ENCODE data around the gene RPL39.
"Not testable (repeated sequence)": the region's sequence is repeated elsewhere in the genome, so short reads cannot be mapped to it uniquely, and the experiment has no call there.

Gene RPL39

GRCh38 chrX:119791437-119792231, at the start of gene RPL39:
TSS of gene RPL39 (minus strand) at chrX:119791630. CDS start at chrX:119791576, 54 bp downstream.
- peak; percentile 33 to 45 for DNase-seq

- DNase-seq = no peak
These were observed 42.5 kb upstream of the RPL39 start for GRCh38 chrX:119833905-119834304.

GRCh38 chrX:119828446-119828845, 37.0 kb upstream of the RPL39 start:
- no peak for DNase-seq

GRCh38 chrX:119826399-119826959, 35.0 kb upstream of the RPL39 start:
- no peak for DNase-seq

GRCh38 chrX:119824221-119824620, 32.8 kb upstream of the RPL39 start:
- not testable (repeated sequence) for DNase-seq

- not testable (repeated sequence) for DNase-seq
These were observed 30.3 kb upstream of the RPL39 start for GRCh38 chrX:119821703-119822102.

GRCh38 chrX:119817130-119817690, 25.8 kb upstream of the RPL39 start:
- no peak for DNase-seq

- no peak for DNase-seq
These were observed 24.9 kb upstream of the RPL39 start for GRCh38 chrX:119816300-119816699.

- no peak for DNase-seq
These were observed 17.8 kb upstream of the RPL39 start for GRCh38 chrX:119809185-119809666.

- not testable (repeated sequence) for DNase-seq
These were observed 17.0 kb upstream of the RPL39 start for GRCh38 chrX:119808461-119808860.

- no peak for DNase-seq
These were observed 11.1 kb upstream of the RPL39 start for GRCh38 chrX:119802546-119802945.

GRCh38 chrX:119801253-119802221, 10.1 kb upstream of the RPL39 start:
- DNase-seq = no peak

GRCh38 chrX:119790977-119791436, 423 bp downstream of the RPL39 start:
- no peak for DNase-seq

- no peak for DNase-seq
These were observed 6.5 kb downstream of the RPL39 start for GRCh38 chrX:119784747-119785446.

- DNase-seq = no peak
These were observed 8.4 kb downstream of the RPL39 start for GRCh38 chrX:119783026-119783425.

GRCh38 chrX:119778829-119779228, 12.6 kb downstream of the RPL39 start:
- DNase-seq = no peak

- DNase-seq = no peak
These were observed 15.8 kb downstream of the RPL39 start for GRCh38 chrX:119775517-119776238.

GRCh38 chrX:119769388-119769787, 22.0 kb downstream of the RPL39 start:
- not testable (repeated sequence) for DNase-seq

GRCh38 chrX:119768436-119768835, 23.0 kb downstream of the RPL39 start:
- DNase-seq = not testable (repeated sequence)

- DNase-seq = no peak
These were observed 27.5 kb downstream of the RPL39 start for GRCh38 chrX:119763836-119764387.

GRCh38 chrX:119763181-119763580, 28.2 kb downstream of the RPL39 start:
- no peak for DNase-seq
